Stimulated activated CD8-positive, alpha-beta memory T cell treated with anti-CD3 and anti-CD28 coated beads, Interleukin-12 subunit alpha, Interleukin-12 subunit beta, amount 100 ng/mL, for 24 hours (primary cell): ENCODE measurements around the gene TPD52L1.
"Not testable (repeated sequence)": the region's sequence is repeated elsewhere in the genome, so short reads cannot be mapped to it uniquely, and the experiment has no call there.

Source experiments
- DNase-seq: peaks from one replicate; pipeline ENCODE4 v3.0.0-alpha.2; 2020; ENCODE audit errors: extremely low read depth

TPD52L1 gene

GRCh38 chr6:125140808-125141207, 12.8 kb upstream of the TPD52L1 start:
- no peak for DNase-seq

DNA sequence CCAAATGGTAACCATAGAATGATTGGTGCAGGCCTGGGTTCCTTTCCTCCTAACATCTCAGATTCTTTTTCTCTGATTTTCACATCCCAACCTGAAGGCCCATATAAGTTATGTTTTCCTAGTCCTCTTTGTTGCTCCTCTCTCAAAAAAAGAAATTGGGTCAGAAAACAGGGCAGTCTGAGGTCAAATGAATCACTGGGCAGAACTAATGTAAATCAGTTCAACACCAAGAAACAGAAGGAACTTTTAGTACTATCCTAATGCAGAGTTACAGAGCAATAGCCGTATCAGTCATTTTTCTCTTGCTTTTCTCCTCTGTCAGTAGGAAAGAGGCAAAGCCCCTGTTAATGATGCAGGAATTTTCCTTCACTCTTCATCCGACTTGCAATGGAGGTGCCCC, 11.0 kb upstream of the TPD52L1 start:
- no peak for DNase-seq

DNA sequence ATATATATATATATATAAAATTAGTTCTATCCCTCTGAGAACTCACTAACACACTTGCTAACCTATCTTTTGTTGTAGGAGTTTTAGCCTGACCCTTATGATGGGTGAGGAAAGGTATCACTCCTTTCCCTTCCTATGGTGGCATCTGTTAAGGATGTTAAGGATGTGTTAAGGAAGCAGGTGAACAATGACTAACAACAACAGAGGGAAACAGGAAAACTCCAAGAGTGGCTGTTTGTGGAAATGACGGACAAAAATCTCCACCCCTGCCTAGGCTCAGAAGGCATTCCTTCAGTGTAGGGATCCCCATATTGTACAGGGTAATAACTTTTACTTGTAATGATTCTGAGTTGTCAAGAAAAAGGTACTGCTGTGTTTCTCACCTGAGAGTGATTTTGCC, 8.8 kb upstream of the TPD52L1 start:
- DNase-seq: no peak

DNA sequence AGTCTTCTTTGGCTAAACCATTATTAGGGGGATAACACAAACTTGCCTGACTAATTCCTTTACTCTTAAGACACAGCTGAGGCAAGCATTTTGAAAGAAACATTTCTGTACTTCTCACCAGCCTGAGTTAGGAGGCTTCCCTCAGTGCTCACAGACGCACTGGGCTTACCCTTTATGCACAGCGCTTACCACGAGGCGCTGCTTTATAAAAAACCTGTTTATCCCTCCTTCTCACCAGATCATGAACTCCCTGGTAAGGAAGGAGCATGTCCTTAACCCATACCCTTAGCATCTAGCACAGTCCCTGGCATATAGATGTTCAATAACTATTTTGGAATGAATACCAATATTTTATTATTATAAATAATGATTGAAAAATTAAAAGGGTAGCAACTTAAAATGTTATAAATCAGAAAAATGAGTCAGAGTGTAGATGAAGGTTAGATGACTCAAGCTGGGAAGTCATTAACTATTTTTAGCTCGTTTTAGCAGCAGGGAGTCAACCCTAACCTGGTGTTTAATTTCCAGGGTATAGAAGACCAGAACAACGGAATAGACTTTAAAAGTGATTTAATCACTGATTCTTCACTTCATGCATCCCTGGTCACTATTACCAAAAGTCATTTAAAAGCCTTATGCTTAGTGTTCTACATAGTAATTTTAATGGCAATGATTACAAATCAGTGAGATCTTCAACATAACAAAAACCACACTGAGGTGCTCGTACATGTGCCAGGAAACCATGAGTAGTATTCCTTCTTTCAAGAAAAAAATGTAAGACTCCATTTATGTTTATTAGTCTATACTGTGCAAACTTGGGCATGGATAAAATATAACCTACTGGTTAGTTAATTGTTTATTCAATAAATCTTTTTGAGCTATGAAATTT, 4.1 kb upstream of the TPD52L1 start:
- no peak for DNase-seq

DNA sequence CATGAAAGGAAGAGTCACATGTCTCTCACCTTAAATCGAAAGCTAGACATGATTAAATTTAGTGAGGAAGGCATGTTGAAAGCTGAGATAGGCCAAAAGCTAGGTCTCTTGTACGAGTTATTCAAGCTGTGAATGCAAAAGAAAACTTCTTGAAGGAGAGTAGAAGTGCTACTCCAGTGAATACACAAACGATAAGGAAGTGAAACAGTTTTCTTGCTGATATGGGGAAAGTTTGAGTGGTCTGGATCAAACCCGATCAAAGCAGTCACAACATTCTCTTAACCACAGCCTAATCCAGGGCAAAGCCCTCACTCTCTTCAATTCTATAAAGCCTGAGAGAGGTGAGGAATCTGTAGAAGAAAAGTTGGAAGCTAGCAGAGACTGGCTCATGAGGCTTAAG, 1.9 kb upstream of the TPD52L1 start:
- DNase-seq: no peak

GRCh38 chr6:125154118-125154760, 666 bp downstream of the TPD52L1 start:
- no peak for DNase-seq

DNA sequence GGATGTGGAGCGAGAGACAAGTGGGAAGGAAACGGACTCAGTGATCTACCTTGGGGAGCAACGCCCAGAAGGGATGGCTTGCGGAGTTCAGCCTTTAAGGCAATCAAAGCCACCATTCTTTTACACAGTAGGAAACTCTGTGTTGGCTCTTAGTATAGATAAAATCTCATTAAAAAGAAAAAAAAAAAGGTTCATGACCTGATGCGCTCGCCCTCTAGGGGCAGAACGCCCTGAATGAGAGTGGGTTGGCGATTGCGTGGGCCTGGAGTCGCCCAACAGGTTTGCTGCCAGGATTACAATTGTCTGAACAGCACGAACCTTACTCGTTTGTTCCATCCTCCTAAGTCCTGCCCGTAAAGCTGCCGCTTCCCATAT, 1.2 kb downstream of the TPD52L1 start:
- DNase-seq: no peak

DNA sequence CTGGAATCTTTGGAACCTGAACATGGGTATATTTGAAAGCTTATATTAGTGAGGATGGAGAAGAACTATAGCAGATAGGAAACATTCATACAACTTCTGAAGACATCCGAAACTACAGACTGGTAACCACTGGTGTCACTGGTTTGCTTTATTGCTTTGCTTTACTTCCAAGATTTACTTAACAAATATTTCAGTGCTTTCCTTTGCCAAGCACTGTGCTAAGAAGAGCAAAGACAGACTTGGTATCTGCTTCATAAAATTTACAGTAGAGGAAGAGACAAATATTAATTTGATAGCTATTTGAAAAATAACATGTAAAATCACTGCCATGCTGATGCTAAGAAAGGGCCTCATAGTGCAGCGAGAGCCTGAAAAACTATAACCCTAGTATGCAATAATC, 1.8 kb downstream of the TPD52L1 start:
- no peak for DNase-seq

GRCh38 chr6:125156496-125156895, 2.9 kb downstream of the TPD52L1 start:
- no peak for DNase-seq

DNA sequence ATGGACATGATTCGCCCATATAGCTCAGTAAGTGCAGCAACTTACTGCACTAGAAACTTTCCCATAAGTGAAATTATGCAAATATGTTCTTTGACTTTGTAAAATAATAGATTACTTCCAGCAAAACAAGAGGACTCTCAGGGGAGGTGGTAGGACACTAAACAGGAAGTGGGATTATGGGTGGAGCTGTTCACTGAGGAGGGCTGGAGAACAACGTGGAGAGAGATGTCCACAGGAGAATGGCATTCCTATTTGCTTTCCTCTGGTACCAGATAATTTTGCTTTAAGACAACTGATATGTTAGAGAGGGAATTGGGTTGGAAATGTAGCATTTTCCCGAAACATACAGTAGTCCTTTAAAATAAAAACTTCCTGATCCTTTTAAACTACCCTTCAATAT, 3.7 kb downstream of the TPD52L1 start:
- no peak for DNase-seq

DNA sequence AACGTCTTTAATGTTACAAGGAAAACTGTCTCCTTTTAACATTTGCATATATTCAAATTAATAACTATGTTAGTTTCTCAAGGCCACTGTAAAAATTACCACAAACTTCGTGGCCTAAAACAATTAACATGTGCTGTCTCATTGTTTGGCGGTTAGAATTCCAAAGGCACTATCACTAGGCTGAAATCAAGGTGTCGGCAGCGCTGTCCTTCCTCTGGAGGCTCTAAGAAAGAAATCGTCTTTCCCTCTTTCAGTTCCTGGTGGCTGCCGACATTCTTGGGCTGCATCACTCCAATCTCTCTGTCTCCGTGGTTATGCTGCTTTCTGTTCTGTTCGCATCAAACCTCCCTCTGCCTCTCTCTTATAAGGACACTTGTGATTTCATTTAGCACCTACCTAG, 4.2 kb downstream of the TPD52L1 start:
- no peak for DNase-seq

DNA sequence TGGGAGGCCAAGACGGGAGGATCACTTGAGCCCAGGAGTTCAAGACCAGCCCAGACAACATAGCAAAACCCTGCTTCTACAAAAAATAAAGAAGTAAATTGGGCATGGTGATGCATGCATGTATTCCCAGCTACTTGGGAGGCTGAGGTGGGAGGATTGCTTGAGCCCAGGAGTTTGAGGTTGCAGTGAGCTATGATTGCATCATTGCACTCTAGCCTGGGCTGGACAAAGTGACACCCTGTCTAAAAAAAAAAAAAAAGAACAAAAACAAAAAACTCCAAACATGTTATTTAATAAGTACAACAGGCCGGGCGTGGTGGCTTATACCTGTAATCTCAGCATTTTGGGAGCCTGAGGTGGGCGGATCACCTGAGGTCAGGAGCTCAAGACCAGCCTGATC, 9.8 kb downstream of the TPD52L1 start:
- DNase-seq: not testable (repeated sequence)

GRCh38 chr6:125163811-125164210, 10.2 kb downstream of the TPD52L1 start:
- DNase-seq: no peak

GRCh38 chr6:125164696-125165095, 11.1 kb downstream of the TPD52L1 start:
- DNase-seq: no peak

DNA sequence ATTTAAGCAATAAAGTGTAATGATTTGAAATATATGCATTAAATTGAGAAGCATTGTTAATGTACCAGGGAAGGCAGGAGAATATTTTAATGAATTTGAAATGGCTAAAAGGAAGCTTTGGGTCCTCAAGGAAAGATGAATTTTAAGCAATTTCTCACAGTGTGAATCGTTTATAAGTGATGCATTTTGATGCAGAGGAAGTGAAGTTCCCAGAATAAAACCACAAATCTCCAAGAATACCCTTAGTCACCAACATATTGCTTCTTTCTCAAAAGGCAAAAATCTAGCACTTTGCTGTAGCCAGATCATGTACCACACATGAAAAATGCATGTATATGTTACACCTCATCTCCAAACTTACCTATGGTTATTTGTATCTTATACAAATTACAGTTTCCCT, 11.7 kb downstream of the TPD52L1 start:
- DNase-seq: no peak

GRCh38 chr6:125165776-125166175, 12.2 kb downstream of the TPD52L1 start:
- DNase-seq: no peak

GRCh38 chr6:125166711-125167110, 13.1 kb downstream of the TPD52L1 start:
- DNase-seq: no peak

GRCh38 chr6:125167579-125167978, 14.0 kb downstream of the TPD52L1 start:
- no peak for DNase-seq

GRCh38 chr6:125169058-125169457, 15.5 kb downstream of the TPD52L1 start:
- no peak for DNase-seq

- DNase-seq: no peak
Measured at GRCh38 chr6:125169522-125169921, 15.9 kb downstream of the TPD52L1 start.

- DNase-seq: no peak
Measured at GRCh38 chr6:125170376-125170775, 16.8 kb downstream of the TPD52L1 start.

DNA sequence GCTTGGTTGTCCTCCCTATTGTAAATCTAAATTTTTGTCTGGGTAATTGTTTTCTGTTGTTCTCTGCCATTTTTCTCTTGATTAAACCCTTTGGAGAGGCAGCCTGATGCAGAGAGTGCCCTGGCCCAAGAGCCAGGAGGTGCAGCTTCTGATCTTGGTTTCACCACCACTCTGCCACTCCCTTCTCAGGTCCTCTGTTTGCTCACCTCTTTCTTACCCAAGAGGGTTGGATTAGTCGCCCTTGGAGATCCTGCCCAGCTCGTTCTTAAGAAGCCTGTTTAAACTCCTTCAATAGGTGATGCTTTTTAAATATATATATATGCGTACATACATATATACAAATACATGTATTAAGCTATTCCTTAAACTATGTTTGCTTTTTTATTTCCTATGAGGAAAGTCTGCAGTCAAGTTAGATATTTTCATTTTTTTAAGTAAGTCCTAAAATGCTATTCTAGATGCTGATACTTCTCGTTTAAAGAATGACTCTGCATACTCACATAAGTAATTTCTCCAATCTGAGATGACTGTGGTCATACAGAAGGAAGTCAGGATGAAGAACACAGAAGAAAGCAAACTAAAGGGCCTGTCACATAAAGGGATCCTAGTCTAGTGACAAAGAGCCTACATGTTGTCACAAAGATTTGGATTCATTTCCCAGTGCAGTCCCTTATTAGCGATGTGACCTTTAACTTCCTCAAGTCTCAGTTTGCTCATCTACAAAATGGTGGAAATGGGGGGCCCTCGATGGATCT, 19.9 kb downstream of the TPD52L1 start:
- DNase-seq: no peak

DNA sequence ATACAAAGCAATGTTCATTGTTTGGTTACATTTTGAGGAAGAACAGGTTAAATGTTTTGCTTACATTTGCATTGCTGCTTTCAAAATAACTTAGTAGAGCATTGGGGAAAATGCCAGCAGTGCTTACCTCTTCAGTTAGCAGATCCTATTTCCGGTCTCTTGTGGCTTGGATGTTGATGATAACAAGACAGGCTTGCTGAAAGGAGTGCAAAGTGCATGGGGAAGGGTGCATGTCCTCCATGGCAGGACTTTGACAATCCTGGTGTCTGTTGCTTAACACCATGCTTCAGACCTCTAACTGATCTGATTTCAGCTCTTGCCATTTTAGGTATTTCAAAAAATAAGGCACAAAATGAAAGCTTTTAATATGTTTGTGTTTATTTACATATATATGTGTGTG, 21.1 kb downstream of the TPD52L1 start:
- no peak for DNase-seq
